OCI-LY1 (cell line): ENCODE data around the gene CXXC5.

Experiments used
- H2AFZ ChIP-seq: fragments of 200-600 bp; sonication (generic), shearing (Covaris generic); 2 replicates; pipeline ENCODE4 v1.6.0; 2014; ENCODE audit warnings: antibody characterized with exemption, mild to moderate bottlenecking, low read length
- H3F3A ChIP-seq: fragments of 200-600 bp; sonication (generic), shearing (Covaris generic); 2 replicates; pipeline ENCODE4 v1.6.0; 2014; ENCODE audit warnings: mild to moderate bottlenecking, antibody characterized with exemption, low read length, moderate library complexity; ENCODE audit not compliant: insufficient read depth
- H3K27ac ChIP-seq: fragments of 200-600 bp; sonication (generic); 2 replicates; pipeline ENCODE4 v1.5.1; 2014; ENCODE audit warnings: low read length, mixed run types, mild to moderate bottlenecking, low read depth; ENCODE audit not compliant: poor library complexity, severe bottlenecking
- H3K27me3 ChIP-seq: fragments of 200-600 bp; sonication (generic); 2 replicates; pipeline ENCODE4 v1.6.0; 2014; ENCODE audit warnings: antibody characterized with exemption, mild to moderate bottlenecking, low read length, moderate library complexity; ENCODE audit not compliant: insufficient read depth
- H3K36me3 ChIP-seq: fragments of 200-600 bp; sonication (generic); 2 replicates; pipeline ENCODE4 v1.6.1; 2014; ENCODE audit warnings: mild to moderate bottlenecking, antibody characterized with exemption, low read length, moderate library complexity, mixed read lengths; ENCODE audit not compliant: insufficient read depth
- H3K4me1 ChIP-seq: fragments of 200-600 bp; sonication (generic); 2 replicates; pipeline ENCODE4 v1.5.1; 2014; ENCODE audit warnings: mild to moderate bottlenecking, low read length, moderate library complexity; ENCODE audit not compliant: insufficient read depth, severe bottlenecking
- H3K4me2 ChIP-seq: fragments of 200-600 bp; sonication (generic), shearing (Covaris generic); 2 replicates; pipeline ENCODE4 v1.6.1; 2014; ENCODE audit warnings: low read length
- H3K4me3 ChIP-seq: fragments of 200-600 bp; sonication (generic); 2 replicates; pipeline ENCODE4 v1.5.1; 2014; ENCODE audit warnings: low read length, low read depth, mild to moderate bottlenecking, mixed read lengths; ENCODE audit not compliant: poor library complexity, severe bottlenecking
- H3K79me2 ChIP-seq: fragments of 200-600 bp; shearing (Covaris generic); 2 replicates; pipeline ENCODE4 v1.6.1; 2016; ENCODE audit warnings: mixed run types, low read length, mixed read lengths; ENCODE audit not compliant: insufficient read depth
- H3K9ac ChIP-seq: fragments of 200-600 bp; sonication (generic), shearing (Covaris generic); 2 replicates; pipeline ENCODE4 v1.6.1; 2014; ENCODE audit warnings: mild to moderate bottlenecking, low read length, mixed read lengths
- H3K9me2 ChIP-seq: fragments of 200-600 bp; sonication (generic), shearing (Covaris generic); 2 replicates; pipeline ENCODE4 v1.6.1; 2014; ENCODE audit warnings: low read depth, mild to moderate bottlenecking, low read length, mixed read lengths
- H3K9me3 ChIP-seq: fragments of 200-600 bp; shearing (Covaris generic); 2 replicates; pipeline ENCODE4 v1.6.1; 2014; ENCODE audit warnings: low read length, mixed read lengths
- H4K20me1 ChIP-seq: fragments of 200-600 bp; sonication (generic), shearing (Covaris generic); 2 replicates; pipeline ENCODE4 v1.6.0; 2016; ENCODE audit warnings: mild to moderate bottlenecking, low read length; ENCODE audit not compliant: insufficient read depth
- CTCF ChIP-seq: fragments of 200-600 bp; sonication (generic), shearing (Covaris generic); IDR thresholded peaks from 2 replicates; pipeline ENCODE4 v1.5.1; 2017; ENCODE audit warnings: mild to moderate bottlenecking, antibody characterized with exemption, low read length, moderate library complexity, mixed read lengths
- EZH2 ChIP-seq: fragments of 200-600 bp; sonication (generic), shearing (Covaris generic); IDR thresholded peaks from 2 replicates; pipeline ENCODE4 v1.8.0; 2017; ENCODE audit warnings: borderline replicate concordance, mixed run types, mild to moderate bottlenecking, antibody characterized with exemption, low read length, moderate library complexity, mixed read lengths

The CXXC5 gene

GRCh38 chr5:139686356-139686705 is 38.2 kb downstream of the CXXC5 start:
- H3K36me3 ChIP-seq: peaks cover 38% of the 10 kb centered on the region
- H3F3A ChIP-seq: no peaks in the 10 kb centered on the region
- no peaks in the 10 kb centered on the region for H4K20me1 ChIP-seq
- H3K9me2 ChIP-seq: no peaks in the 10 kb centered on the region
- H3K79me2 ChIP-seq: no peaks in the 10 kb centered on the region
- H3K4me3 ChIP-seq: no peak overlapping the region
- no peaks in the 10 kb centered on the region for H3K9me3 ChIP-seq
- no peak overlapping the region for H3K9ac ChIP-seq
- H3K27me3 ChIP-seq: no peaks in the 10 kb centered on the region
- peak overlapping the region; percentile 70 for H3K27ac ChIP-seq
- TF ChIP-seq CTCF (no peak), EZH2 (no peak)
- H3K4me1 ChIP-seq: peaks cover 77% of the 10 kb centered on the region
- H3K4me2 ChIP-seq: peak overlapping the region; percentile 11; the same call in 1 of the 2 replicates
- no peak overlapping the region for H2AFZ ChIP-seq

- Histone ChIP-seq H3K9ac (no peak overlapping the region), H3K27me3 (no peaks in the 10 kb centered on the region), H3K9me2 (no peaks in the 10 kb centered on the region), H4K20me1 (no peaks in the 10 kb centered on the region), H3K4me2 (peak overlapping the region; percentile 11; the same call in 1 of the 2 replicates), H3K36me3 (peaks cover 33% of the 10 kb centered on the region), H3K9me3 (no peaks in the 10 kb centered on the region), H3K27ac (peak overlapping the region; percentile 70), H3K79me2 (no peaks in the 10 kb centered on the region), H3F3A (no peaks in the 10 kb centered on the region), H3K4me1 (peaks cover 77% of the 10 kb centered on the region), H2AFZ (no peak overlapping the region), H3K4me3 (no peak overlapping the region)
- no peak for TF ChIP-seq EZH2
- no peak for TF ChIP-seq CTCF
Observed at GRCh38 chr5:139686706-139687441, 38.7 kb downstream of the CXXC5 start.

GRCh38 chr5:139687656-139688055 is 39.5 kb downstream of the CXXC5 start:
- Histone ChIP-seq H3K9ac (no peak overlapping the region), H3K4me2 (no peak overlapping the region)

More at GRCh38 chr5:139687656-139688055, 39.5 kb downstream of the CXXC5 start:
- Histone ChIP-seq H3K79me2 (no peaks in the 10 kb centered on the region), H3K9me3 (no peaks in the 10 kb centered on the region), H3K4me3 (no peak overlapping the region), H3F3A (no peaks in the 10 kb centered on the region), H2AFZ (no peak overlapping the region), H3K27me3 (no peaks in the 10 kb centered on the region), H3K27ac (peak overlapping the region; percentile 70), H3K36me3 (peaks cover 27% of the 10 kb centered on the region), H3K4me1 (peaks cover 73% of the 10 kb centered on the region), H3K9me2 (no peaks in the 10 kb centered on the region), H4K20me1 (no peaks in the 10 kb centered on the region)
- TF ChIP-seq EZH2 (no peak), CTCF (no peak)
